Activated T-cell treated with anti-CD3 and anti-CD28 coated beads for 24 hours (primary cell): ENCODE data around the gene ASAP3.

ENCODE experiments used
- DNase-seq: peaks from one replicate; pipeline ENCODE4 v3.0.0-alpha.2; 2020; ENCODE audit warnings: low read depth

Gene ASAP3

DNA sequence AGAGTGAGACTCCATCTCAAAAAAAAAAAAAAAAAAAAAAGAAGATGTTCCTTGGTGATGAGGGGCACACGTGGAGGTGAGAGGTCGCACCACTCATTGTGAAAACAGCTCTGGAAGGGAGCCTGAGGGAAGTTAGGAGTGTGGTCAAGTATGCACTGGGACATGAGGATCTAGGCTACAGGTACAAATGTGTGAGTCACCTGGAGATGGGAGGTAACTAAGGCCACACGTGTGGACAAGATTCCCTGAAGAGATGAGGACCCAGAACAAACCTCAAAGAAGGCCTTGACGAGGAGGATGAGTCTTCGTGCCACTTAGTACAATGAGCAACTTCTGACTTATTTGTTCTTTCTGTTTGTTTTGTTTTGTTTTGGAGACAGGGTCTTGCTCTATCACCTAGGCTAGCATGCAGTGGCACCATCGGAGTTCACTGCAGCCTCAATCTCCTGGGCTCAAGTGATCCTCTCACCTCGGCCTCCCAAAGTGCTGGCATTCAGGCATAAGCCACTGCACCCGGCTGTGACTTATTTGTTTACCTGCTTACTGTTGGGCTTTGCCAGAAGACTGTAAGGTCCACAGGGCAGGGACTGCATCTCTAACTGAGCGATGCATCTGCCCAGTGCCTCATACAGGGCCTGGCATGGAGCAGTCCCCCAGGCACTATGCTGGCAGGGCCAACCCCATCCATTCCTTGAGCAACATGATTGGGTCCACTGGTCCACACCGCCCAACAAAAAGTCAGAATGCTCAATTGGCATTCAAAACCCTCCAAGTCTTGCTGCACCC is 6.4 kb downstream of the ASAP3 start:
- DNase-seq: no peak

DNA sequence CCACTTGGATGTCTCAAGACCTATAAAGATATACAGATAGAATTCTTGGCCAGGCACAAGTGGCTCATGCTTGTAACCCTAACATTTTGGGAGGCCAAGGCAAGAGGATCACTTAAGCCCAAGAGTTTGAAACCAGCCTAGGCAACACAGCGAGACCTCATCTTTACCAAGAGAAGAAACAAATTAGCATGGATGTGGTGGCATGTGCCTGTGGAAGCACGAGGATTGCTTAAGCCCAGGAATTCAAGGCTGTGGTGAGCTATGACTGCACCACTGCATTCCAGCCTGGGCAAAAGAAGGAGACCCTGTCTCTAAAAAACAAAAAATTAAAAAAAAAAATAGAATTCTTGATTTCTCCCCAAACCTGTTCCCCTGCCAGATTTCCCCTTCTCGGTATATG is 8.3 kb downstream of the ASAP3 start:
- DNase-seq: no peak

DNA sequence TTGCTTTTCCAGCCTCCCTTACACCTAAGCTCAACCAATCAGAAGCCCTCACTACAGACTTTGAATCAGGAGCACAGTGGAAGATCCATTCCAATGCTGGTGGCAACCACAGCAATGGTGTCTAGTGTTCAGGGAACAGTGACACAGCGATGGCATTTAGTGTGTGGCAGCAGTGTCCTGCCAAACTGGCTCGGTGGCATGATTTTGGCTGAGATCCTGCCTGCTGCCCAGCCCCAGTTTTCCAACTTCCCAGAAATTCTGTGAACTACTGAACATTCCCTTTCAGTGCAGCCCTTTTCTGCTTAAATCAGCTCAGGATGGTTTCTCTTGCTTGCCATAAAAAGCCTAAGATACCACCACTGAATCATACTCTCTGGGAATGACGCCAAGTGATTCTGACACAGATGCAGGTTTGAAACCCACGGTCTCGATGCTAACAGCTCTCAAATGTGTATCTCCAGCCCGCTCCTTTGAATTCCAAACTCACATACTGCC is 8.8 kb downstream of the ASAP3 start:
- no peak for DNase-seq

DNA sequence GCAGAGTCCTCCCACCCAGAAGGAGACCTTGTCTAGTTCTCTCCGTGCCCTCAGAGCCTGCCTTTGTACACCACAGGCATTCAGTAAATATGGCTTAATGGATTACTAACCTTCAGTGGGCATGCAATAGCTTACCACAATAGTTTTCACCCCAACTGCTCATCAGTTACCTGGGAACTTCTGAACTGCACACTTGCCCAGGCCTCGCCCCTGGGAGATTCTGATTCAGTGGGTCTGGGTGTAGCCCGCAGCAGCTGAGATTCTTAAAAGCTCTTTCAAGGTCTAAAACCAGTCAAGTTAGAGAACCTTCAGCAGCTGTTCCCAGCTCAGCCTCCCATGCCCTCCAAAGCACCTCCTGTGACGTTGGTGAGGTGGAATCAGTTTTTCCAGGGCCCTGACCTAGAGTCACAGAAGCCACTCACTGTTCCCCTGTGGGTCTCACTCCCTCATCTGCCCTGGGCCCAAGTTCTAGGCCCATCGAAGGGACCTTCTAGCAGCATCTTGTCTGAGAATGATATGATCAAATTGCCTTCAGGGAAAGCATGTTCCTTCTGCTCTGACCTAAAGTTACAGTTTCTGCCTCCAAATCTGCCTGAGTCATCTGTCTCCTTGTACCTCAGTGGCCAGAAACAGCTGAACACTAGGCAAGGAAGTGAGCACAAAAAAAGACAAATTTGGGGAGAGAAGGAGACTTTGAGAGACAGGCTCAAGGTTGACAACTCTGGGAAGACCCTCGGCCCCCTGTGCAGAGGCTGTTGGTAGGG is 10.8 kb downstream of the ASAP3 start:
- no peak for DNase-seq

DNA sequence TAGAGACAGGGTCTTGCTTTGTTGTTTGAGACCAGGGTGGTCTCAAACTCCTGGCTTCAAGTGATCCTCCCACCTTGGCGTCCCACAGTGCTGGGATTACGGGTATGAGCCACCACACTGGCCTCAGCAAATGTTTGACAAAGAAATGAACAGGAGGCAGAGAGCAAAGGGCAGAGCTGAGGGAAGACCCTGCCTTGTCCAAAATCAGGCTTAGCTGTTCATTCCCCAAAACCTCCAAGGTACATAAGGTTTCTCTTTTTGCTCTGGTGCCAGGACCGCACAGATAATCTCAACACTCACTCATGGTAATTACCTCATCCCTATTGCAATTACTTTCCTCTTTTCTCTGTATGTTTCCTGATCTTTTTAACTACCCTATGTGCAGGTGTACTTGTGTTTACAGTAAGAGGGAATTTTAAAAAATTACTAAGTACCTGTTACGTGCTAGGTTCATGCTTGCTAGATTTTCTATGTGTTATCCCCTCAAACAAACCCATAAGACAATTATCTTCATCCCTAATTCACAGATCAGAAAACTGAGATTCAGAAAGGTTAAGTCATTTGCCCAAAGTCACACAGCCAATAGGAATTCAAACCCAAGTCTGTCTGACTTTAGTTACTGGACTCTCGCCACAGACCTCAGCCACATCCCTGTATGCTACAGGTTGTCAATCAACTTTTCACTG is 11.5 kb downstream of the ASAP3 start:
- no peak for DNase-seq

DNA sequence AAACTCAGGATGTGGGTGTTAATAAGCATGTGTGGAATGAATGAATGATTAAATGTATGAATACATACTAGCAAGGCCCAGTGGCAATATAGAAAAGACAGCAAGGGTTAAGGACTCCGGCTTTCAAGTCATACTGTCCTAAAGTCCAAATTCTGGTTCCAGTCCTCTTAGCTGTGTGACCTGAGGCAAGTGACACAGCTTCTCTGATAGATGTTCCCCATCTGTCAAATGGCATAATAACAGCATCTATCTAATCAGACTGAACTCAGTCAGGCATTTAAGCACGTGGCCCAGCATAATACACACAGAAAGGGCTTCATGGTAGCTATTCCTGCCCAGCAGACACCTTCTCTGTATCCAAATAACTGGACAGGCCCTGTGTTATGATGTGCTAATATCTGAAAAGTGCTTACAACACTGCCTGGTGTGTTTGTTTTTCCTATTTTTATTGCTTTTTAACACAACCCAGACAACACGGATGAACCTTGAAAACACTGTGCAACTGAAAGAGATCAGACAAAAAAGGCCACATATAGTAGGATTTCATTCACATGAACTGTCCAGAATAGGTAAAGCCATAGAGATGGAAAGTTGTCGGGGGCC is 12.4 kb downstream of the ASAP3 start:
- DNase-seq: no peak

DNA sequence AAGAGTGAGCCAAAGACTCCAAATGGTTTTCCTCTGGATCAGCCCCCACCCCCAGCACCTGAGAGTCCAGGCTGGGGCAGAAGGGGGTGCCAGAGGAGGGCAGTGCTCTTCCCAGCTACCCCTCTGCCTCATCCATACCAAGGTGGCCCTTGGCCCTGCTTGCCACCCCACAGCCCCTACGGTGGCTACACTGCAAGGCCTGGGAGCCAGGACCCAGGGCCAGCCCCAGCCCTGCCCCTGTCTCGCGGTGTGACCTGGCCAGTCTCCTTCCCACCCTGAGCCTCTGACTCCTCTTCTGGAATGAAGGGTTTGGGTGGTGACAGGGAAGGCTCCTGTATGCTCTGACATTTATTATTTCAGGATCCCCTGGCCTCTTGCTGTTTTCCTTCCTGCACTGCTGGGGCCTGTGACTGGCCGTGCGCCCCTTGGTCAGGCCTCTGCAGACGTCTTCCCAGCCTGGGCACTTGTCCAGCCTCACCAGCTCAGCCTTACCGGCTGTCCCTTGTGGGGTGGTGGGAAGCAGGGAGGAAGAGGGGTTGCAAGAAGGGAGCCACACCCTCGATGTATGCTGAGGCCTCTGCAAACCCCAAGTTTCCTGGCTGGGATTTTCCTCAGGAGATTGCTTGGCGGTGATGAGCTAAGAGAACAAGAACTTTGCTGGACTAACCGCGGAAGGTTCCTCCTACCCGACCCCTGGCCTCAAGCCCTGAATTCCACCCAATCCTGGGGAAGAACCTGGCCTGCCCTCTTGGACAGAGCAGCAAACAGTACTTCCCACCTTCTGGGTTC is 13.5 kb downstream of the ASAP3 start:
- DNase-seq: no peak

DNA sequence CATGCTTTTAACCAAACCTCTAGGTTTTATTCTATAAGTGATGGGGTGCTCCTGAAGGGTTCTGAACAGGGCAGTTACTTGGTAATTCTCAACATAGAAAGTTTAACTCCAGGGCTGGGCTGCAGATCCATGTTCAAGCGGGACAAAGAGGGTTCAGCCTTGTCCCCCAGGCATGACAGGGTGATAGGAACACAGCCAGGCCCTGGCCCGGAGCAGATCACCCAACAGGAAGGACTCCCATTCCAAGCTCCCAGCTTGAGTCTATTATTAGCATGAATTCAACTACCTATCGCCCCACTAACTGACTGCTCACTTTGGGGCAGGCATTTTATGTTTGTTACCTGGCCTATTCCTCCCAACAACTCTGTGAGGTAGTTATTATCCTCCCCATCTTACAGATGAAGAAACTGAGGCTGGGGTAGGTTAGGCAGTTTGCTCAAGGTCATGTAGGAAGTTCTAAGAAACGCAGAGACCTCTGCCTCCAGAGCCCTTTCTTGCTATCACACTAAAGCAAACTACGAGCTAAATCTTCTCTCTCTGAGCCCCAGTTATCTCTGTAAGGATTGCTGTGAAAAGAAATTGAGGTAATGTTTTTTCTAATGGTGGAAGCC is 14.5 kb downstream of the ASAP3 start:
- DNase-seq: no peak

DNA sequence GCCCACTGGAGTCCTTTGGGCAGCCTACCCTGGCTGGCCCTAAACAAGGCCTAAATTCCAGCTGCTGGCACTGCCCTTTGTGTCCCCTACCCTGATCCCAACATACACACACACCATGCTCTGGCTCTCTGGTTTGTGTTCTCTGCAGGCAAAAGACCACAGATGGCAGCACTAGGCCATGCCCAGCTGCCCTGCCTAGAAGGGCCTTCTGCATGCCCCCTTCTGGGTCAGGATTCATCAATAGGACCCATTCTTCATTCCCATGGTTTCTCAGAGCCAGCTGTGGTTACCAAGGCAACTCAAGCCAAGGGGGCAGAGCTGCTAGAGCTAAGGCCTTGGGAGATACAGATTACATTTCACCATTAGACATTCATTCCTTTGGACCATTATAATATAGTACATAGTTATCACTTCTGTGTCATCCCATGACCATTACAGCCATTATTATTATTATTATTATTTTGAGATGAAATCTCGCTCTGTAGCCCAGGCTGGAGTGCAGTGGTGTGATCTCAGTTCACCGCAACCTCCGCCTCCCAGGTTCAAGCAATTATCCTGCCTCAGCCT is 17.5 kb downstream of the ASAP3 start:
- no peak for DNase-seq

DNA sequence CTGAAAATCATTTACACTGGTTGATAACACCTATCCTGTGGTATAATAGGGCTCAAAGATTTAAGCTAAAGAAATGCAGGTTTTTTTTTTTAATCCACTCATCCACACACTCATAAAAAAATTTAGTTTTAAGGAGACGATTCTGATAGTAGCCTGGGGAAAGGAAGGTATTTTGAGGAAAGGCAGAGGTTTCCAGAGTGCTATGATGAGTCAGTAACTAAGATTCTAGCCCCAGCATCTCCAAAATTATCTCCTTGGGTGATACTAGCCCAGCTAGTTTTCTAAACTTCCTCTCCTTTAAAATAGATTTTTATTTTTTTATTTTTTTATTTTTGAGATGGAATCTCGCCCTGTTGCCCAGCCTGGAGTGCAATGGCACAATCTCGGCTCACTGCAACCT is 20.7 kb downstream of the ASAP3 start:
- no peak for DNase-seq

DNA sequence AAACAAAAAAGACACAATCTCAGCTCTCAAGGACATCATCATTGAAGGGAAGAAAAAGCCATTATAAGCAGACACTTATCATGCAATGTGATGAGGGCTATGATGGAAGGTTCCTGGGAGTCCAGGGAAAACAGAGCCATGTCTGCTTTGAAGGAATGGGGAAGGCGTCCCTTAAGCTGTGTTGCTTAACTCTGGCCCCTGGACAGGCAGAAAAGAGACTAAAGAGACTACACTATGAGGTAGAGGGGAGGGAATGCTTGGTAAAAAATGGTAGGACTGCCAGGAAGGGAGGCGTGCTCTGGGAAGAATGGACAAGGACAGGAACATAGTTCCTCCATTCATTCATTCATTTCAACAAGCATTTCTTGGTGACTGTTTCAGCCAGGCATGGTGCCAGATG is 21.2 kb downstream of the ASAP3 start:
- no peak for DNase-seq

DNA sequence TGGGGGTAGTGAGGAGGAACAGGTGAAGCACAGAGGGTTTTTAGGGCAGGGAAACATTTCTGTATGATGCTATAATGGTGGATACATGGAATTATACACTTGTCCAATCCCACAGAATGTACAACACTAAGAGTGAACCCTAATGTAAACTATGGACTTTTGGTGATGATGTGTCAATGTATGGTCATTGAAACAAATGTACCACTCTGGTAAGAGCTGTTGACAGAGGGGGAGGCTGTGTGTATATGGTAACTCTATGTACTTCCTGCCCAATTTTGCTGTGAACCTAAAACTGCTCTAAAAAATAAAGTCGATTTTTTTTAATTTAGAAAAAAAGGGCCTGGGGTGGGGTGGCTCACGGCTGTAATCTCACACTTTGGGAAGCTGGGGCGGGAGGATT is 22.9 kb downstream of the ASAP3 start:
- DNase-seq: no peak

DNA sequence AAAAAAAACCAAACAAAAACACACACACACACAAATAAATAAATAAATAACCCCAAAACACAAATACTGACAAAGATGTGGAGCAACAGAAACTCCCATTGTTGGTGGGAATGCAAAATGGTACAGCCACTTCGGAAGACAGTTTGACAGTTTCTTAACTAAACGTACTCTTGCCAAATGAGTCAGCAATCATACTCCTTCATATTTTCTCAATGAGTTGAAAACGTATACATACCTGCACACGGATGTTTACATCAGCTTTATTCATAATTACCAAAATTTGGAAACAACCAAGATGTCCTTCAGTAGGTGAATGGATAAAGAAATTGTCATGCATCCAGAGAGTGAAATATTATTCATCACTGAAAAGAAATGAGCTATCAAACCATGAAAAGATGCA is 23.5 kb downstream of the ASAP3 start:
- DNase-seq: no peak

DNA sequence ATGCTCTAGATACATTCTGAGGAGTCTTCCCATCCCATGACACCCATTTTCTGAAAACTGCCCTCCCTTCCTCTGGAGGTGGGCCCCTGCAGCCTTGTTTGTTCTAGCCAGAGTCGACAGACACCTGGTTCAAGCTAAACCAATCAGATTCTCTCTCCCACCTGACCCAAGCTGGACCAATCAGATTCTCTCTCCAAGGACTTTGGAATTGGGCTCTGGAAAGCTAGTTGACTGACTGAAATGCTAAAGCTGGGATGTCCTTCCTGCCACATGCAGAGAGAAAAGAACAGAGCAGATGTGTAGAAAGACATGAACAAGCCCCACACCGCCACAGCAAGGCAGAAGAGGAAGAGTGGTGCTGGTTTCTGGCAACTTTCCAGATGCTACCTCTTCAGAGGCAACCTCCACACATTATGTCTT is 24.6 kb downstream of the ASAP3 start:
- DNase-seq: no peak

DNA sequence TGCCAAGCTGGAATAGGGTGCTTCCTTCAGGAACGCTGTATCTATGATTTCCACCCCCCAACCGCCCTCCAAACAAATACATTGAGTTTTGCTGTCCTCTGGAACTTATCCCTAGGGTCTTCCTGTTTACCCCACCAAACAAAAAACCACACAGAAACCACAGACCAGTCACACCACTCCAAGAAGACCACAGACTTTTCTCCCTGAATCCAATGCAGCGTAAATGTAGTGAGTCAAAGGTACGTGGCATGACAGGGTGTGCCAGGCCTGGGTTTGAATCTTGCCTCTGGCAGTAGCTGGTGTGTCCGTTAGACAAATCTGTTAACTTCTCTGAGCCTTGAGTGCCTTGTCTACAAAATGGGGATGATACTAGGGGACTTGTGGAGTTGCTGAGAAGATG is 27.8 kb downstream of the ASAP3 start:
- no peak for DNase-seq

DNA sequence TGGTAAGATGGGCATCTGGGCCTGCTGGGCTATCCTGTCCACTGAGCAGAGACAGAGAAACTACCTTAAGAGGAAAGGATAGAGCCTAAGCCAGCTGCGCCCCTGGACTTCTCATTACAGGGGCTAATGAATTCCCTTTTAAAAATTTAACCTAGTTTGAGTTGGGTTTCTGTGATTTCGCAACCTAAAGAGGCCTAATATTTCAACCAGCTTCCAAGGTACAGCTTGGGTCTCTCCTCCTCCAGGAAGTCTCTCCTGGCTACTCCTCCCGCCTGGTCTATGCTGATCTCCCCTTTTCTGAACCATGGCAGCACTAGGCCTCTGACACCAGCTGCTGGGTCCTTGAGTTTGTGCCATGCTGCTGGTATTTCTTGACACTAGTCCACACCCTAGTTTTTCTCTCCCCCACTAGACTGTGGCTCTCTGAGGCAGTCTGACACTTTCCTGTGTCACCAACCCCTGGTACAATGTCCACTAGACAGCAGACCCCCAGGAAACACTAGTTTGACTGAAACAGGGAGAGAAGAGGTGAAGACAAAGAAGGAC is 30.5 kb downstream of the ASAP3 start:
- no peak for DNase-seq

DNA sequence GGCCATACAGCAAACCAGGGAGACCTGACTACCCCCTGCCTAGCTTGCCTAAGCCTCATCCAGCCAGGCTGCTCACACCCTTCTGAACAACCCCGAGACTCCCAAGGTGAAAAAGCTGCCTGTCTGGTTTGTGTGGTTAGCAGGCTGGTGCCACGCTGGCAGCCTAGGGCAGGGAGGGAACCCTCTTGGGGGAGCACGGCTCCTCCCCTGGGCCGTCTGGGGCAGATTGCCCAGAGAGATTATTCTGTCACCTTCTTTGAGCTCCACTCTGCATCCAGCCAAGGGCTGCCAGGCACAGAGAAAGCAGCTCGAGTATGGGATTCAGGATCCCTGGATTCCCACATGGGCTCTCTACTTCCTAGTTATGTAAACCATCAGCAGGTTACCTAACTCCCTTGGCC is 32.0 kb downstream of the ASAP3 start:
- no peak for DNase-seq

DNA sequence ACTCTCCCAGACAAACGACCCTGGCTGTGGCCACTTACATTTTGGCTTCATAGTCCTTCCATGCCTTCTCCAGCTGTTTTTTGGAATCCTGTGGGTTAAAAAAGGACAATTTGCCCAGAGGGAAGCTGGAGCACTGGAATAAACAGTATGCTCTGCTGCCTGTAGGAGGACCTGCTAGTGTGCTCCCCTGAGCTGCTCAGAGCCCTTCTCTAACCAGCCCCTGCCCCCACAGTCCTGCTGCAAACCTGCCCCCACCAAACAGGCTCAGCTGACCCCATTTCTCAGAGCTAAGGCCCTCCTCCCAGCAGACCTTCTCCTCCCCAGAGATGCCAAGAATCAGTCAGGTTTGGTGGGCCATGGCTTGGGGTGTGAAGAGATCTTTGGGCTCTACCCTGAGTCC is 32.5 kb downstream of the ASAP3 start:
- DNase-seq: no peak

DNA sequence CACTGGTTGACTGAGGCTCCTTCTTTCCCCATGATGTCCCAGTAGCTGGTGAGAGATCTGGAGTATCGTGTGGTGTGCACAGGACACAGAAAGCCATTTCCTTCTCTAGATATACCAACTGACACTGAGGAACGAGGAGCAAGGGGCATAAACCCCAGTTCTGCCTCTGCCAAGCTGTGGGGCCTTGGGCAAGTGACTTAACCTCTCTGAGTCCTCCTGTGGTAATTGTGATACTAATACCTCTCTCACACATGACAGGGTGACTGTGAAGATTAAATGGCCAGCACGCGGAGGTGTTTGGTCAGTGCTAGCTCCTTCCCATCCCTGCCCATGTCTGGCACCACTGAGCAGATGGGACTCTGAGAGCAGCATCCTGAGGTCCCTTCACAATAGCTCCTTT is 33.1 kb downstream of the ASAP3 start:
- DNase-seq: no peak

DNA sequence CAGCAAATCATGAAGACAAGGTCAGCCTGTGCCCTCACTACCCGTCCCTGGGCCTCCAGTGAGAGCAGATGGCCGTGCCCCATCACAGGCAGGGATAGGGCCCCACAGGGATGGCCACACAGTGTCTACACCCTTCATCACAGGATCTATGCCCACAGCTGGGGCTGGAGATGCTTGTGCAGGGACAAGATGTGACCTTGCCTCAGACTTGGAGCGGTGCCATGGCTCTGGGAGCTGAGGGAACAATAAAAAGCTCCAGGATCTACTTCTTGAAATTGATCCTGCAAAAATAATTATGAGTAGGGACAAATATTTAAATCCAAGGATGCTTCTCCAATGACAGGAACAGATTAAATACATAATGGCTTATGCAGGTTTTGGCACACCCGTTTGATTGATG is 34.0 kb downstream of the ASAP3 start:
- DNase-seq: no peak

DNA sequence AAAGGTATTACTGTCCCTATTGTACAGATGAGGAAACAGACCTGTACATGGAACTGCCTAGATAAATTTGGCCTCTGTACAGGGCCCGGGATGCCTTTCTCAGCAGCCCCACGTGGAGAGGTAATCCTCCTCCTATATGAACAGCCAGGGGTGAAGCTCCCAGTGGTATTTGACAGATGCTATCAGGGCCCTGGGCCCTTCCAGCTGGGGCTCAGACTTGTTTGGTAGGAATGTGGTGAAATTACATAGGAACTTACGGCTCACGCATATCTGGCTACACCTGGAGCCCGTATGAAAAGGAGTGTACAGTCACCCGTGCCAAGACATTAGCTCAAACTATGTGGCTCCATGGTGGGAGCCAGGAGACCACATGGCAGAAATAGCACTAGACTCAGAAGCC is 34.7 kb downstream of the ASAP3 start:
- DNase-seq: no peak
